ENCODE results near the gene MATN1.
A peak's percentile ranks its signal among the peaks of the same experiment; 100 is the strongest.

Gene MATN1

DNA sequence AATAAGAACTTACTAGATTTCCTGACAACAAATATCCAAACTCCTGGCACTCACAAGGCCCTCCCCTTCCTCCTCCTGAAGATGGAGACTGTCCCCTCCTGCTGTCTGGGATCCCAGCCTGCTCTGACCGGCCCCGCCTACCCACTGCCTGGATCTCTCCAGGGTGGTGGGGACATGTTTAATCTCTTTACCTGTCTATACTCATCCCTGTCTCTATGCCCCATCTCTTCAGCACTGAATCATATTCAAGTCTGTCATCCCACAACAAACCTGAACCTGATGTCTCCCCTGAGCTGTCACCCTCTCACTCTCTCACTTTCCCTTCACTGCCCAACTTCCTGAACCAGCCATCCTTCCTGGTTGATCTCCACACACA lies 22.1 kb downstream of the MATN1 start:
- DNase-seq (ENCODE audit: low read depth) = no peak
- in situ Hi-C loops (cut with HindIII; ENCODE audit: low sequenced_read_pairs) = no loop called here
- no peak overlapping the region for H3K4me3 ChIP-seq (ENCODE audit: low read depth, low read length)
- TF ChIP-seq, protein P1, sequence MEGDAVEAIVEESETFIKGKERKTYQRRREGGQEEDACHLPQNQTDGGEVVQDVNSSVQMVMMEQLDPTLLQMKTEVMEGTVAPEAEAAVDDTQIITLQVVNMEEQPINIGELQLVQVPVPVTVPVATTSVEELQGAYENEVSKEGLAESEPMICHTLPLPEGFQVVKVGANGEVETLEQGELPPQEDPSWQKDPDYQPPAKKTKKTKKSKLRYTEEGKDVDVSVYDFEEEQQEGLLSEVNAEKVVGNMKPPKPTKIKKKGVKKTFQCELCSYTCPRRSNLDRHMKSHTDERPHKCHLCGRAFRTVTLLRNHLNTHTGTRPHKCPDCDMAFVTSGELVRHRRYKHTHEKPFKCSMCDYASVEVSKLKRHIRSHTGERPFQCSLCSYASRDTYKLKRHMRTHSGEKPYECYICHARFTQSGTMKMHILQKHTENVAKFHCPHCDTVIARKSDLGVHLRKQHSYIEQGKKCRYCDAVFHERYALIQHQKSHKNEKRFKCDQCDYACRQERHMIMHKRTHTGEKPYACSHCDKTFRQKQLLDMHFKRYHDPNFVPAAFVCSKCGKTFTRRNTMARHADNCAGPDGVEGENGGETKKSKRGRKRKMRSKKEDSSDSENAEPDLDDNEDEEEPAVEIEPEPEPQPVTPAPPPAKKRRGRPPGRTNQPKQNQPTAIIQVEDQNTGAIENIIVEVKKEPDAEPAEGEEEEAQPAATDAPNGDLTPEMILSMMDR (IDR thresholded peaks at IDR 0.05; ENCODE audit: low read depth, low read length, missing control alignments) = no peak

DNA sequence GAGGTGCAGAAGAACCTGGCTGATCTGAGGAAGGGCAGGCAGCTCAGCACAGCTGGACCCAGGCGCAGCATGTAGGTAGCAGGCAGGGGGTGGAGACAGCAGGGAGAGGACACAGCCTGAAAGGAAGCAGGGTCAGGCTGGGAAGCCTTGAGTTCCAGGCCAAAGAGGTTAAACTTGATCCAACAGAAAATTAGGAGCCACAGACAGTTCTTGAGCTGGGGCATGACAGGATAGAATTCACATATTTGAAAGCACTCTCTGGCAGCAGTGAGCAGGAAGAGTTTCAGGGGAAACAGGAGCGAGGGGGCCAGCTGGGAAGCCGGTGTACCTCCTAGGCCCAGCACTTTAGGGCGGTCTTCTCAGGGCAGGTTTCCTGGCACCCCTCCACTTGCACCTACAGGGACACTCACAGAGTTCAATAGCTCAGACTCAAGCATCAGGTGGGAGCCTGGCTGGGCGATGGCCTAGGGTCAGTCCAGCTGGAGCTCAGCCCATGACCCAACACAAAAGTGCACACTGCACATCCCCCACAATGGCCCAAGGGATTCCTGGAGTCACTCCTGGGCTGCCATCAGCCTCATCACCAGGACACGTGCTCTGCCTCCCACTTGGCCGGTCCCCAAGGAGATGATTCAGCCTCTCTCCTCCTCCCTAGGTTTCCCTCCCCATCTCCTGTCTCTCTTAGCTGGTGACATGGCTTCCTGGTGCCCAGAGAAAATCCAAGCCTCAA lies 22.7 kb downstream of the MATN1 start:
- in situ Hi-C loops (cut with HindIII; ENCODE audit: low sequenced_read_pairs) = no loop called here
- H3K4me3 ChIP-seq (ENCODE audit: low read depth, low read length) = no peak overlapping the region
- TF ChIP-seq, protein P1 (IDR thresholded peaks at IDR 0.05; ENCODE audit: low read depth, low read length, missing control alignments) = no peak
- DNase-seq (ENCODE audit: low read depth) = peak; percentile 15

DNA sequence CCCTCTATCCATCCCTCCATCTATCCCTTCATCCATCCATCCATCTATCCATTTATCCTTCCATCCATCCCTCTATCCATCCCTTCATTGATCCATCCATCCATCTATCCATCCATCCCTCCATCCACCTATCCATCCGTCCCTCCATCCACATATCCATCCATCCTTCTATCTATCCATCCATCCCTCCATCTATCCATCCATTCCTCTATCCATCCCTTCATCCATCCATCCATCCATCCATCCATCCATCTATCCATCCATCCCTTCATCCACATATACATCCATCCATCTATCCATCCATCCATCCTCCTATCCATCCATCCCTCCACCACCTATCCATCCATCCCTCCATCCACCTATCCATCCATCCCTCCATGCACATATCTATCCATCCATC lies 23.6 kb downstream of the MATN1 start:
- H3K4me3 ChIP-seq (ENCODE audit: low read depth, low read length) = no peak overlapping the region
- TF ChIP-seq, protein P1 (IDR thresholded peaks at IDR 0.05; ENCODE audit: low read depth, low read length, missing control alignments) = no peak
- DNase-seq (ENCODE audit: low read depth) = no peak
- in situ Hi-C loops (cut with HindIII; ENCODE audit: low sequenced_read_pairs) = no loop called here

DNA sequence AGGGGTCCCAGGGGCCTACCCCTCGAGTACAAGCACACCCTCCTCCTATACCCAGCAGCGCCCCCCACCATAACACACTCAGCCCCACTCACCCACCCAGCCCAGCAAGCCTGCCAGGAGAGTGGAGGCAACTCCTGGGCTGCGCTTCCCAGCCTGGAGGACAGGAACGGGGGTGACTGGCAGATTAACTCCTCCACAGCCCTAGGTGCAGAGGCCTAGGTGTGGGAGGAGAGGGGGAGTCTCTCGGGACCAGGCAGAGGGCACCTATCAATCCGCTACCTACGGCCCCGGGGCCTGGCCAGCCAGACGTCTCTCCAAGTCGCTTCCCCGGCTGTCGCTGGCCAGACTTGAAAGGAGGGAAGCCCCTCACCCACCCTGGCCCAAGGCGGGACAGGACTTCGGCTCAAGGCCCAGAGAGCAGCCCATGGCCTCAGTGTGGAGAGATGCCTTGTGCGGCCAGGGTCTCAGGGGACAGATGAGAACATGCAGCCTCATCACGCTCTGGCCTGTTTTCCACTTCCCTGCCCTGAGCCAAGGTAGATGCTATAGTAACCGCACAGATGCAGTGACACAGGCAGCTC lies 24.9 kb downstream of the MATN1 start:
- TF ChIP-seq, protein P1 (IDR thresholded peaks at IDR 0.05; ENCODE audit: low read depth, low read length, missing control alignments) = no peak
- H3K4me3 ChIP-seq (ENCODE audit: low read depth, low read length) = no peak overlapping the region
- no peak for DNase-seq (ENCODE audit: low read depth)
- in situ Hi-C loops (cut with HindIII; ENCODE audit: low sequenced_read_pairs) = no loop called here

DNA sequence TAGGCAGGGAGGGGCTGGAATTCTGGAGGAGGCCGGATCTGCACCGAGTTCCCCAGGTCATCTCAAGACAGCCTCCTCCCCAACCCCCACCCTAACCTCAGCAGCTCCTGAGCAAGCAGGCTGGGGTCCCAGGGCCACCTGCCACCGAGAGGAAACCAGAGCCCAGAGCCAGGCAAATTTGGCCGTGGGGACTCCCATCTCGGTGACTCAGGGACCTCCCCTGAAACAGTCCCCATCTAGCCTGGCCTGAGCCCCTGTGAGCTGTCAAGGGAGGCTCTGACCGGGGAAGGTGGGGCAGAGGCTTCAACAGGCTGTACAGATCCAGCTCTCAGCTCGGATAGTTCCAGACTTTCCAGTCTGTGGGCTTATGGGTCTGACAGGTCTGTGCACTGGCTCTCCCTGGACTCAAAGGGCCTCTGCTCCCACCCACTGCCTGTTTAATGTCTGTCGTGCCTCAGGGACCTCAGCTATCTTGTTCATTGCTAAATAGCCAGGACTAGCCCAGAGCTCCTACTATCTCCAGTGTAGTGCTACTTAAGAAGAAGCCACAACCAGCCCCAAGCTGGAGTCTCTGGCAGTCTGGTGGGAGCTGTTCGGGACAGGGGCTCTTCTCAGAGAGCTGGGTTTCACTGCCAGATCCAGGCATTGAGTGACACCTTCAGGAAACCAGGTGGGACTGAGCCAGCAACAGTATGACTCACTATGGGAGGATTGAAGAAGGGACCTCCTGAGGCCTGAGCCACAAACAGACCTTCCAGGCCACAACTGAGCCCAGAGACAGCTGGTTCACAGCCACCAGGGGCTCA lies 25.6 kb downstream of the MATN1 start:
- no peak overlapping the region for H3K4me3 ChIP-seq (ENCODE audit: low read depth, low read length)
- in situ Hi-C loops (cut with HindIII; ENCODE audit: low sequenced_read_pairs) = no loop called here
- TF ChIP-seq, protein P1 (IDR thresholded peaks at IDR 0.05; ENCODE audit: low read depth, low read length, missing control alignments) = peak; percentile 8
- DNase-seq (ENCODE audit: low read depth) = peak; percentile 23

DNA sequence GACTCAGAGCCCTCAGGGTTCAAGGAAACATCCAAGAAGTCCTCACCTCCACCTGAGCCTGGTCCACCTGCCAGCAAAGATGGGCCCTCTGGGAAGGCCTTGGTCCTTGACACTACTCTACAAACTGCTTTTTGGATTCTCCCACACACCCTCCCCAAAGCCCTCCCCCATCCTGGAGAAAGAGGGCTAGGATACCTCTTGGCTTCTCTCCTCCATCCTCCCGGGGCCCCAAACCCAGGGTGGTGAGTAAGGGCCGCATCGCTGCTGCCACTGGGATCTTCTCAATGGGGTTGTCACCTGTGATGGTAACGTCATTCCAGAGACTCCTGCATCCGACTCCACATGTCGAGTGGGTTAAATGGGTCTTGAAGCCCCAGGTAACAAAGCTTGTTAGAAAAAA lies 26.6 kb downstream of the MATN1 start:
- TF ChIP-seq, protein P1 (IDR thresholded peaks at IDR 0.05; ENCODE audit: low read depth, low read length, missing control alignments) = no peak
- no peak overlapping the region for H3K4me3 ChIP-seq (ENCODE audit: low read depth, low read length)
- in situ Hi-C loops (cut with HindIII; ENCODE audit: low sequenced_read_pairs) = no loop called here
- DNase-seq (ENCODE audit: low read depth) = no peak

Measured in astrocyte of the cerebellum (primary cell).